GM23338 (cell line): ENCODE measurements around the gene ZFHX3. TPM values are rescaled to one million over a fixed set of nuclear protein-coding genes. Genes with fewer than 3 reads are reported as not detected.

ENCODE experiments used
- ATAC-seq: fragments of 200-7000 bp; cut with Tn5 transposase; 3 replicates; pipeline ENCODE4 v1.9.1; 2020
- DNase-seq: peaks from one replicate; pipeline ENCODE4 v3.0.0-alpha.2; 2015; ENCODE audit warnings: low spot score
- H2AFZ ChIP-seq: fragments of 200-600 bp; sonication (generic); 2 replicates; pipeline ENCODE4 v1.8.0; 2016; ENCODE audit warnings: antibody characterized with exemption, mild to moderate bottlenecking, moderate library complexity
- H3F3A ChIP-seq: fragments of 200-600 bp; sonication (generic); replicated peaks from 2 replicates; pipeline ENCODE4 v1.8.0; 2017; ENCODE audit warnings: antibody characterized with exemption, mixed run types, low read depth
- H3K27ac ChIP-seq: fragments of 200-600 bp; sonication (generic); 2 replicates; pipeline ENCODE4 v1.6.1; 2016; ENCODE audit warnings: low read depth
- H3K27me3 ChIP-seq: fragments of 200-600 bp; sonication (generic); 2 replicates; pipeline ENCODE4 v1.8.0; 2016; ENCODE audit warnings: mild to moderate bottlenecking, mixed run types, moderate library complexity; ENCODE audit not compliant: insufficient read depth
- H3K36me3 ChIP-seq: fragments of 200-600 bp; sonication (generic); 2 replicates; pipeline ENCODE4 v1.8.0; 2016; ENCODE audit warnings: mild to moderate bottlenecking; ENCODE audit not compliant: insufficient read depth
- H3K4me1 ChIP-seq: fragments of 200-600 bp; sonication (generic); 2 replicates; pipeline ENCODE4 v1.8.0; 2016; ENCODE audit warnings: mild to moderate bottlenecking, moderate library complexity; ENCODE audit not compliant: insufficient read depth
- H3K4me2 ChIP-seq: fragments of 200-600 bp; sonication (generic); 2 replicates; pipeline ENCODE4 v1.7.1; 2017; ENCODE audit warnings: mixed run types
- H3K4me3 ChIP-seq: fragments of 200-600 bp; sonication (generic); 2 replicates; pipeline ENCODE4 v1.6.1; 2016; ENCODE audit warnings: mixed run types
- H3K79me2 ChIP-seq: fragments of 200-600 bp; sonication (generic); replicated peaks from 2 replicates; pipeline ENCODE4 v1.8.0; 2017; ENCODE audit warnings: mild to moderate bottlenecking; ENCODE audit not compliant: insufficient read depth
- H3K9me2 ChIP-seq: fragments of 200-600 bp; sonication (generic); 2 replicates; pipeline ENCODE4 v1.8.0; 2017; ENCODE audit not compliant: insufficient read depth
- H4K20me1 ChIP-seq: fragments of 200-600 bp; sonication (generic); replicated peaks from 2 replicates; pipeline ENCODE4 v1.8.0; 2017; ENCODE audit warnings: mild to moderate bottlenecking; ENCODE audit not compliant: insufficient read depth
- H3K27ac Mint-ChIP-seq: 2 replicates; pipeline ENCODE4 v1.8.0; 2020; ENCODE audit warnings: inconsistent platforms, mild to moderate bottlenecking, moderate library complexity, mixed read lengths
- H3K27me3 Mint-ChIP-seq: 3 replicates; pipeline ENCODE4 v1.8.0; 2022; ENCODE audit warnings: low read depth, mild to moderate bottlenecking, moderate library complexity, mixed read lengths, inconsistent platforms; ENCODE audit not compliant: insufficient read depth, poor library complexity
- H3K36me3 Mint-ChIP-seq: 3 replicates; pipeline ENCODE4 v1.8.0; 2021; ENCODE audit warnings: low read depth, mild to moderate bottlenecking, inconsistent platforms, moderate library complexity, mixed read lengths
- H3K4me1 Mint-ChIP-seq: 3 replicates; pipeline ENCODE4 v1.8.0; 2020; ENCODE audit warnings: mild to moderate bottlenecking, inconsistent platforms, mixed read lengths
- H3K4me3 Mint-ChIP-seq: 3 replicates; pipeline ENCODE4 v1.8.0; 2021; ENCODE audit warnings: moderate library complexity, mild to moderate bottlenecking, inconsistent platforms, mixed read lengths
- H3K9me3 Mint-ChIP-seq: 3 replicates; pipeline ENCODE4 v1.8.0; 2020; ENCODE audit warnings: moderate library complexity, mild to moderate bottlenecking, inconsistent platforms, mixed read lengths
- CREB1 ChIP-seq: fragments of 250-450 bp; sonication (Bioruptor Pico); IDR thresholded peaks from 2 replicates; pipeline ENCODE4 v1.5.0; 2020; ENCODE audit warnings: low read depth, mild to moderate bottlenecking, moderate library complexity
- ETS1 ChIP-seq: IDR thresholded peaks from 2 replicates; pipeline ENCODE4 v1.6.1; 2016; ENCODE audit warnings: antibody characterized with exemption
- EZH2 ChIP-seq: fragments of 200-600 bp; sonication (generic); IDR thresholded peaks from one replicate; pipeline ENCODE4 v1.8.0; 2017; ENCODE audit warnings: antibody characterized with exemption, mild to moderate bottlenecking, low read depth; ENCODE audit not compliant: unreplicated experiment
- JUNB ChIP-seq: IDR thresholded peaks from one replicate; pipeline ENCODE4 v1.6.1; 2016; ENCODE audit warnings: antibody characterized with exemption; ENCODE audit not compliant: unreplicated experiment
- NANOG ChIP-seq: IDR thresholded peaks from 2 replicates; pipeline ENCODE4 v1.6.1; 2016; ENCODE audit warnings: antibody characterized with exemption, borderline replicate concordance
- STAT1 ChIP-seq: IDR thresholded peaks from one replicate; pipeline ENCODE4 v1.6.1; 2016; ENCODE audit warnings: antibody characterized with exemption; ENCODE audit not compliant: unreplicated experiment
- ZNF462 ChIP-seq: fragments of 250-450 bp; sonication (Bioruptor Pico); IDR thresholded peaks from 2 replicates; pipeline ENCODE4 v1.5.0; 2020; ENCODE audit warnings: mild to moderate bottlenecking, moderate library complexity
- polyA plus RNA-seq: library from polyadenylated mRNA; unstranded; fragments of >200 nt; fragmentation: Nextera tagmentation; extraction: Ambion mirVana; gene quantifications from 2 replicates; pipeline ENCODE4 v1.2.1, GENCODE V29; 2016
- total RNA-seq: library from RNA; depleted of rRNA; stranded (reverse); fragments of >200 nt; shearing (Covaris generic); gene quantifications from 2 replicates; pipeline ENCODE4 v1.2.3, GENCODE V29; 2014

The ZFHX3 gene
- total and polyA plus RNA-seq, 2 experiments from 2014 or later, result 1.0 to 1.5 TPM

- TF ChIP-seq ZNF462 (CRISPR knock-in tag) (no peak), CREB1 (CRISPR knock-in tag) (no peak), EZH2 (no peak)
Observed at GRCh38 chr16:72889616-72890582, 158.0 kb downstream of the ZFHX3 start (continued).

DNA sequence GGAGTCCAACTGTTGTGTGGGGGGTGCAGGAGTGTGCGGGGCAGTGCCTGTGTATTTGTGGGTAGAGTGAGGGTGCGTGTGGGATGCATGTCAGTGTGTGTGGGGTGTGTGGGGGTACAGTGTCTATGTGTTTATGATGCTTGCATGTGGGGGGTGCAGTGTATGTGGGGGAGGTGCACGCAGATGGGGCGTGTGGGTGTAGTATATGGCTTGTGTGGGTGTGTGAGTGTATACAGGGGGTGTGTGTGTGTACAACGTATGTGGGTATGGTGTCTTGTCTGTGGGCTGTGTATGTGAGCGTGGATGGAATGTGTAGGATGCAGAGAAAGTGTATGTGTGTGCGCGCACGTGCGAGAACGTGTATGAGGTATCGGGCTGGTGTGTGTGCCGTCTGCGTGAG is 160.4 kb downstream of the ZFHX3 start:
- no peak overlapping the region for H2AFZ ChIP-seq
- no peaks in the 10 kb centered on the region for H3K4me1 ChIP-seq
- H4K20me1 ChIP-seq, result no peaks in the 10 kb centered on the region
- no peaks in the 10 kb centered on the region for H3K27me3 ChIP-seq
- Mint-ChIP-seq H3K27ac (no peak overlapping the region), H3K27me3 (peaks cover 10% of the 10 kb centered on the region), H3K4me1 (no peaks in the 10 kb centered on the region), H3K36me3 (no peaks in the 10 kb centered on the region; the same call in 2 of the 3 replicates), H3K9me3 (no peaks in the 10 kb centered on the region; the same call in 2 of the 3 replicates), H3K4me3 (no peak overlapping the region)
- no peak overlapping the region for H3K4me3 ChIP-seq
- H3F3A ChIP-seq, result no peaks in the 10 kb centered on the region
- H3K79me2 ChIP-seq, result no peaks in the 10 kb centered on the region
- H3K4me2 ChIP-seq, result no peak overlapping the region
- H3K36me3 ChIP-seq, result no peaks in the 10 kb centered on the region
- no peak for ATAC-seq
- H3K27ac ChIP-seq, result no peak overlapping the region
- no peak for DNase-seq
- no peaks in the 10 kb centered on the region for H3K9me2 ChIP-seq
- TF ChIP-seq JUNB, result no peak
- TF ChIP-seq STAT1, result no peak
- TF ChIP-seq NANOG, result no peak
- TF ChIP-seq ETS1, result no peak
- no peak for TF ChIP-seq EZH2
